RKO (cell line): ENCODE results near the gene SEMA4A.

Source experiments
- DNase-seq: peaks from one replicate; pipeline ENCODE4 v3.0.0-alpha.2; 2016; ENCODE audit warnings: low spot score

The SEMA4A gene

GRCh38 chr1:156135930-156136871 lies 17.2 kb upstream of the SEMA4A start:
- no peak for DNase-seq

GRCh38 chr1:156136970-156137483 lies 16.4 kb upstream of the SEMA4A start:
- DNase-seq, result no peak

GRCh38 chr1:156138458-156138867 lies 14.9 kb upstream of the SEMA4A start:
- DNase-seq, result no peak

GRCh38 chr1:156140879-156141707 lies 12.3 kb upstream of the SEMA4A start:
- no peak for DNase-seq

GRCh38 chr1:156143765-156144489 lies 9.5 kb upstream of the SEMA4A start:
- no peak for DNase-seq

GRCh38 chr1:156144742-156145141 lies 8.6 kb upstream of the SEMA4A start:
- no peak for DNase-seq

GRCh38 chr1:156145650-156146019 lies 7.8 kb upstream of the SEMA4A start:
- DNase-seq, result no peak

- peak; percentile 84 for DNase-seq
Observed at GRCh38 chr1:156146020-156146768, 7.2 kb upstream of the SEMA4A start.

GRCh38 chr1:156146769-156147405 lies 6.5 kb upstream of the SEMA4A start:
- no peak for DNase-seq

- no peak for DNase-seq
Observed at GRCh38 chr1:156148216-156148615, 5.2 kb upstream of the SEMA4A start.

- no peak for DNase-seq
Observed at GRCh38 chr1:156149374-156150332, 3.7 kb upstream of the SEMA4A start.

- DNase-seq, result no peak
Observed at GRCh38 chr1:156150333-156151011, 2.9 kb upstream of the SEMA4A start.

- DNase-seq, result no peak
Observed at GRCh38 chr1:156151093-156151688, 2.2 kb upstream of the SEMA4A start.

- no peak for DNase-seq
Observed at GRCh38 chr1:156152628-156153027, 757 bp upstream of the SEMA4A start.

- DNase-seq, result no peak
Observed at GRCh38 chr1:156154317-156154749, 948 bp downstream of the SEMA4A start.

- DNase-seq, result no peak
Observed at GRCh38 chr1:156155756-156156510, 2.5 kb downstream of the SEMA4A start.

GRCh38 chr1:156157506-156157905 lies 4.1 kb downstream of the SEMA4A start:
- no peak for DNase-seq

- DNase-seq, result no peak
Observed at GRCh38 chr1:156157966-156158365, 4.6 kb downstream of the SEMA4A start.
